H1 (cell line): Measurements from ENCODE around the gene HTR4.
"Not testable (repeated sequence)": the region's sequence is repeated elsewhere in the genome, so short reads cannot be mapped to it uniquely, and the experiment has no call there.

Experiments
- CEBPB ChIP-seq: IDR thresholded peaks from 2 replicates; pipeline ENCODE4 v1.6.1; 2012; ENCODE audit warnings: low read depth, low read length
- EZH2 ChIP-seq: fragments of 200-600 bp; sonication (generic); IDR thresholded peaks from 2 replicates; pipeline ENCODE4 v1.7.1; 2012; ENCODE audit warnings: low read depth, mild to moderate bottlenecking, moderate library complexity, low read length, inconsistent platforms; ENCODE audit not compliant: severe bottlenecking
- GABPA ChIP-seq: IDR thresholded peaks from 2 replicates; pipeline ENCODE4 v1.6.1; 2011; ENCODE audit warnings: mild to moderate bottlenecking, low read length, moderate library complexity, borderline replicate concordance; ENCODE audit not compliant: insufficient read depth
- HDAC6 ChIP-seq: IDR thresholded peaks from one replicate; pipeline ENCODE4 v1.7.1; 2012; ENCODE audit warnings: low read depth, mild to moderate bottlenecking, inconsistent platforms, low read length, moderate library complexity
- MAFK ChIP-seq: IDR thresholded peaks from 2 replicates; pipeline ENCODE4 v1.6.1; 2012; ENCODE audit warnings: low read depth, mild to moderate bottlenecking, improper control_type of control experiment, low read length
- NANOG ChIP-seq: IDR thresholded peaks from 2 replicates; pipeline ENCODE4 v1.6.1; 2011; ENCODE audit warnings: low read length, low read depth, mild to moderate bottlenecking, inconsistent platforms; ENCODE audit not compliant: insufficient read depth, poor library complexity, severe bottlenecking
- POLR2A ChIP-seq, 2 experiments: IDR thresholded peaks; 1 replicate in 1 of 2; 2 replicates in 1 of 2; pipeline ENCODE4 v1.6.1; 2011; ENCODE audit warnings: low read depth in 2 of 2, low read length in 2 of 2, mild to moderate bottlenecking in 2 of 2; ENCODE audit errors: control extremely low read depth in 1 of 2
- POLR2AphosphoS5 ChIP-seq: IDR thresholded peaks from 2 replicates; pipeline ENCODE4 v1.6.1; 2011; ENCODE audit warnings: low read depth, low read length
- SIRT6 ChIP-seq: IDR thresholded peaks from one replicate; pipeline ENCODE4 v1.7.1; 2012; ENCODE audit warnings: low read length, inconsistent platforms
- SP2 ChIP-seq: IDR thresholded peaks from 2 replicates; pipeline ENCODE4 v1.6.1; 2012; ENCODE audit warnings: mild to moderate bottlenecking, low read length, inconsistent platforms
- YY1 ChIP-seq: IDR thresholded peaks from 2 replicates; pipeline ENCODE4 v1.6.1; 2011; ENCODE audit warnings: low read depth, mild to moderate bottlenecking, low read length
- ZNF274 ChIP-seq: IDR thresholded peaks from 2 replicates; pipeline ENCODE4 v1.7.0; 2012; ENCODE audit warnings: low read length, borderline replicate concordance; ENCODE audit errors: extremely low read depth
- TF ChIP-seq, protein P1 (sequence below), 3 experiments: IDR thresholded peaks; 1 replicate in 2 of 3; 2 replicates in 1 of 3; pipeline versions ENCODE4 v1.5.1 to v1.6.1; 2011; ENCODE audit warnings: low read length in 3 of 3, mild to moderate bottlenecking in 3 of 3, inconsistent platforms in 2 of 3, low read depth in 1 of 3, moderate library complexity in 1 of 3; ENCODE audit not compliant: insufficient read depth in 1 of 3; ENCODE audit errors: control extremely low read depth in 1 of 3

DNA sequence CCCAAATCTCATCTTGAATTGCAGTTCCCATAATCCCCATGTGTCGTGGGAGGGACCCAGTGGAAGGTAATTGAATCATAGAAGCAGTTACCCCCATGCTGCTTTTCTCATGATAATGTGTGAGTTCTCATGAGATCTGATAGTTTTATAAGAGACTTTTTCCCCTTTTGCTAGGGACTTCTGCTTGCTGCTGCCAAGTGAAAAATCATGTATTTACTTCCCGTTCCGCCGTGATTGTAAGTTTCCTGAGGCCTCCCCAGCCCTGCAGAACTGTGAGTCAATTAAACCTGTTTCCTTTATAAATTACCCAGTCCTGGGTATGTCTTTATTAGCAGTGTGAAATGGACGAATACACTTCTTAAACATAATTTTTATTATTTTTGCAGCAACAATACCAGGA is 185.6 kb downstream of the HTR4 start:
- TF ChIP-seq, protein P1, sequence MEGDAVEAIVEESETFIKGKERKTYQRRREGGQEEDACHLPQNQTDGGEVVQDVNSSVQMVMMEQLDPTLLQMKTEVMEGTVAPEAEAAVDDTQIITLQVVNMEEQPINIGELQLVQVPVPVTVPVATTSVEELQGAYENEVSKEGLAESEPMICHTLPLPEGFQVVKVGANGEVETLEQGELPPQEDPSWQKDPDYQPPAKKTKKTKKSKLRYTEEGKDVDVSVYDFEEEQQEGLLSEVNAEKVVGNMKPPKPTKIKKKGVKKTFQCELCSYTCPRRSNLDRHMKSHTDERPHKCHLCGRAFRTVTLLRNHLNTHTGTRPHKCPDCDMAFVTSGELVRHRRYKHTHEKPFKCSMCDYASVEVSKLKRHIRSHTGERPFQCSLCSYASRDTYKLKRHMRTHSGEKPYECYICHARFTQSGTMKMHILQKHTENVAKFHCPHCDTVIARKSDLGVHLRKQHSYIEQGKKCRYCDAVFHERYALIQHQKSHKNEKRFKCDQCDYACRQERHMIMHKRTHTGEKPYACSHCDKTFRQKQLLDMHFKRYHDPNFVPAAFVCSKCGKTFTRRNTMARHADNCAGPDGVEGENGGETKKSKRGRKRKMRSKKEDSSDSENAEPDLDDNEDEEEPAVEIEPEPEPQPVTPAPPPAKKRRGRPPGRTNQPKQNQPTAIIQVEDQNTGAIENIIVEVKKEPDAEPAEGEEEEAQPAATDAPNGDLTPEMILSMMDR (IDR thresholded peaks at IDR 0.05; ENCODE audit: control extremely low read depth in 1 of 3, insufficient read depth in 1 of 3, low read depth in 1 of 3, low read length in 3 of 3): not testable (repeated sequence)
- TF ChIP-seq NANOG; MAFK; SP2; POLR2A (IDR thresholded peaks at IDR 0.05; ENCODE audit: control extremely low read depth in 1 of 2, low read depth in 2 of 2, low read length in 2 of 2); ZNF274; YY1; POLR2AphosphoS5; EZH2; SIRT6; GABPA; HDAC6; CEBPB: not testable (repeated sequence)
